HTR-8/SVneo (cell line): ENCODE results near the gene DMXL1.
"Not testable (repeated sequence)": the region's sequence is repeated elsewhere in the genome, so short reads cannot be mapped to it uniquely, and the experiment has no call there.

Experiments
- DNase-seq: peaks from one replicate; pipeline ENCODE4 v3.0.0; 2011; ENCODE audit warnings: low spot score, mixed read lengths; ENCODE audit not compliant: insufficient read length
- FAIRE-seq: peaks from 2 replicates; lab custom pipeline; 2011; peaks lifted over from hg19 to GRCh38; lab: Jason Lieb, UNC

Gene DMXL1

DNA sequence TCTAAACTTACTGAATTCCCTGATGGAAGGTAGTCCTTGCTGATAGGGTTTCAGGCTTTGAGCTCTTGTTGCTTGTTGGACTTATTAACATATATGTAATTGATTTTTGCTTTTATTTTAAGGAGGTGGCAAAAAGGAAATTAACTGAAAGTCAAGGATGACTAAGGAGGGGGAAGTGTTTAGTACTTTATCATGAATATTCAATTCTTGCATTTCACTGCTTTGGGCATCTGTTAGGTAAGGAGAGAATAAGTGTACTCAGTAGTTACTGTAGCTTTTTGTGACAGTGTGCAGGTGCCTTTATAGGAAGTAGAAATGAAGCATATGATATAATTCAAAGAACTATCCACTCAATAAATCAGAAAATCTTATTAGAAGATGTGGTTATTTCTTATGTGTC is 47.1 kb downstream of the DMXL1 start:
- no peak for FAIRE-seq

DNA sequence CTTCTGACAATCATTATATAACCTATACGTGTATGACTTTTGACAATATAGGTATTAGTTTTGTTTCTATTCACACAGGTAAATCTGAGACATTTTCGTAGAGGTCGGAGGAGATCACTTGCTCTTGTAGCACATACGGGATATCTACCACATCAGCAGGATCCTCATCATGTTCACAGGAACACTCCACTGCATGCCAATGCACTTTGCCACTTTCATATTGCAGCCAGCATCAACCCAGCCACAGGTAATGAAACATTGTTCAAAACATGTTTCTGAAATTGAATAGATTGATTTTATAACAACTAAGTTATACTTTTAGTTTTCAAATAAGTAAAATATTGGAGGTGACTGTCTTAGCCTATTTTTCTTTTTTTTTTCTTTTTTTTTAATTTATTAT is 50.0 kb downstream of the DMXL1 start:
- DNase-seq (no peak), FAIRE-seq (no peak)

More for the DNA sequence above, 47.1 kb downstream of the DMXL1 start:
- no peak for DNase-seq

DNA sequence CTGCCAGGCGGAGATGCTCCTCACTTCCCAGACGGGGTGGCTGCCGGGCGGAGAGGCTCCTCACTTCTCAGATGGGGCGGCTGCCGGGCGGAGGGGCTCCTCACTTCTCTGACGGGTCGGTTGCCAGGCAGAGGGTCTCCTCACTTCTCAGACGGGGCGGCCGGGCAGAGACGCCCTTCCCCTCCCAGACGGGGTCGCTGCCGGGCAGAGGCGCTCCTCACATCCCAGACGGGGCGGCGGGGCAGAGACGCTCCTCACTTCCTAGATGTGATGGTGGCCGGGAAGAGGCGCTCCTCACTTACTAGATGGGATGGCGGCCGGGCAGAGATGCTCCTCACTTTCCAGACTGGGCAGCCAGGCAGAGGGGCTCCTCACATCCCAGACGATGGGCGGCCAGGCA is 51.6 kb downstream of the DMXL1 start:
- not testable (repeated sequence) for FAIRE-seq, DNase-seq

DNA sequence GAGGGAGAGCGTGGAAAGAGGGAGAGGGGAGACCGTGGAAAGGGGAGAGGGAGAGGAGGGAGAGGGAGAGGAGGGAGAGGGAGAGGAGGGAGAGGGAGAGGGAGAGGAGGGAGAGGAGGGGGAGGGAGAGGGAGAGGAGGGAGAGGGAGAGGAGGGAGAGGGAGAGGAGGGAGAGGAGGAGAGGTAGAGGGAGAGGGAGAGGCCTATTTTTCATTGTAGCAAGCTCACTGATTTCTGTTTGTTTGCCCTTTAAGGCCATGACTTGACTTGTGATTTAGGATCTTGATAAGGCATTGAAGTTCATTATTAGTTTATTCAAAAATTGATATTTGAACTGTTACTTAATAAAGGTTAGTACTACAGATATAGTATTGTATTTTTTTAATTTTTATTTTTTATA is 52.4 kb downstream of the DMXL1 start:
- FAIRE-seq, result no peak
- no peak for DNase-seq

DNA sequence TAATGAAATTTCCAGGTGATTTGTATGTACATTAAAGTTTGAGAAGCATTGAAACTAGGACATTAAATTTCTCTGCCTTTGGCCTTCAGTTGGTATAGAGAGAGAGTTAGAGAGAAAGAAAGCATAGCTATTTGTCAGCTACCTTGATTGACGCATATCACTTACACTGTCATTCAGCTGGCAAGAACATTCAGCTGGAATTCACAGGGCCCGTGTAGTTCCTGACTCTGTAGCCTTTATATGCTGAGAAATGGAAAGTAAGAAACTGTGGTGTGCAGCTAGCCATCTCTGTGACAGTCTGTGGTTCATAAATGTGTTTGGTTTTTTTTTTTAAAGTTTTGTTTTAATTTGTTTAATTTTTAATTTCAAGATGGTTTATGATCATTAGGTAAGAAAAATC is 58.9 kb downstream of the DMXL1 start:
- DNase-seq (no peak), FAIRE-seq (no peak)

DNA sequence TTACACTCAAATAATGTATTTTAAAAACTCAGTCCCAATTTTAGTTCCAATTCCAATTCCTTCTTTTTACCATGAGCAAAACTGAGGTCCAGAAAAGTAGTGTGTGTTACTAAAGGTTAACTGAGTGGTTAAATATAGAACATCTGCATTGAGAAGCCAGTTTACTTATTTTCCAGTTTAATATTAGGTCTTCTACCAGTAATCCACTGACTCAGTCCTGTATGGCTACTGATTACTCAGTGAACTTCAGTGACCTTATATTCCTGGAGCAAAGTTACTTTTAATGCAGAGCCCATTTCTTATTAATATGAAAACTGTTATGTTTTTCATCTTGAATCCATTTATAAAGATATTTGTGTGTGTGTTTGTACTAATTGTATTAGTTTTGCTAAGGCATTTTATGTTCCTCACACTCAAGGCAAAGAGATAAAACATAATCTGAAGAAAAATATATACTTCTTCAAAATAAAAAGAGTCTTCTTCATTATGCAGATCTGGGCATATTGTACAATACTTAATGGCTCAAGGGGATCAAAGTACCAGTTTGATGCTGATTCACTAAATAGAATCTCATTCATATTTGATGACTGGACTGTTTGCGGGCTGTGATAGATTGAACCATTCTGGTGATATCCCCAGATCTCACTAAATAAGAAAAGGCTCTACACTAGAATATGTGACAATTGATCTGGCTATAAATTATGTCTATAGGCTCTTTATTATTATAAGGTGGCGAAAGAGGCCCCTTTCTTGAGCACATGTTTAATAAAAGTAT is 60.8 kb downstream of the DMXL1 start:
- DNase-seq, result no peak
- FAIRE-seq, result no peak

DNA sequence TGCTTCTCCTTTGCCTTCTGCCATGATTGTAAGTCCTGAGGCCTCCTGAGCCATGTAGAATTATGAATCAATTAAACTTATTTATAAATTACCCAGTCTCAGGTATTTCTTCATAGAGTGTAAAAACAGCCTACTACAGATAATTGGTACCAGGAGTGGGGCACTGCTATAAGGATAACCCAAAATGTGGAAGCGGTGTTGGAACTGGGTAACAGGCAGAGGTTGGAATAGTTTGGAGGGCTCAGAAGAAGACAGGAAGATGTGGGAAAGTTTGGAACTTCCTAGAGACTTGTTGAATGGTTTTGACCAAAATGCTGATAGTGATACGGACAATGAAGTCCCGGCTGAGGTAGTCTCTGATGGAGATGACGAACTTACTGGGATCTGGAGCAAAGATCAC is 64.9 kb downstream of the DMXL1 start:
- not testable (repeated sequence) for DNase-seq, FAIRE-seq

DNA sequence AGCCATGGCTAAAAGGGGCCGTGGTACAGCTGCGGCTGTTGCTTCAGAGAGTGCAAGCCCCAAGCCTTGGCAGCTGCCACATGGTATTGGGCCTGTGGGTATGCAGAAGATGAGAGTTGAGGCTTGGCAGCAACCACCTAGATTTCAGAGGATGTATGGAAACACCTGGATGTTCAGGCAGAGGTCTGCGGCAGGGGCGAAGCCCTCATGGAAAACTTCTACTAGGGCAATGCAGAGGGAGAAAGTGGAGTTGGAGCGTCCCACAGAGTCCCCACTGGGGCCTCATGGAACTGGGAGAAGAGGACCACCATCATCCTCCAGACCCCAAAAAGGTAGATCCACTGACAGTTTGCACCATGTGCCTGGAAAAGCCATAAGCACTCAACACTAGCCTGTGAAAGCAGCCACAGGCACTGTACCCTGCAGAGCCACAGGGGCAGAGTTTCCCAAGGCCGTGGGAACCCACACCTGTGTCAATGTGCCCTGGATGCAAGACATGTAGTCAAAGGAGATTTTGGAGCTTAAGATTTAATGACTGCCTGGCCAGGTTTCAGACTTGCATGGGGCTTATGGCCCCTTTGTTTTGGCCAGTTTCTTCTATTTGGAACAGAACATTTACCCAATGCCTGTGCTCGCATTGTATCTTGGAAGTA is 65.9 kb downstream of the DMXL1 start:
- FAIRE-seq (no peak), DNase-seq (no peak)

DNA sequence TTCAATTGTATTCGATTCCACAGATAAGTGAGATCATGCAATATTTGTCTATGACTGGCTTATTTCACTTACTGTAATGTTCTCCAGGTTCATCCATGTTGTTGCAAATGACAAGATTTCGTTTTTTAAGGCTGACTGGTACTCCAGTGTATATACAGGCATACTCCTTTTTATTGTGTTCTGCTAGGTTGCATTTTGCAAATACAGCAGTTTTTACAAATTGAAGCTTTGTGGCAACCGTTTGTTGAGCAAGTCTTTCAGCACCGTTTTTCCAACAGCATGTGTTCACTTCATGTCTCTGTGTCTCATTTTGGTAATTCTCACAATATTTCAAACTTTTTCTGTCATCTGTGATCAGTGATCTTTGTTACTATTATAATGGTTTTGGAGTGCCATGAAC is 82.7 kb downstream of the DMXL1 start:
- FAIRE-seq, result no peak
- no peak for DNase-seq

DNA sequence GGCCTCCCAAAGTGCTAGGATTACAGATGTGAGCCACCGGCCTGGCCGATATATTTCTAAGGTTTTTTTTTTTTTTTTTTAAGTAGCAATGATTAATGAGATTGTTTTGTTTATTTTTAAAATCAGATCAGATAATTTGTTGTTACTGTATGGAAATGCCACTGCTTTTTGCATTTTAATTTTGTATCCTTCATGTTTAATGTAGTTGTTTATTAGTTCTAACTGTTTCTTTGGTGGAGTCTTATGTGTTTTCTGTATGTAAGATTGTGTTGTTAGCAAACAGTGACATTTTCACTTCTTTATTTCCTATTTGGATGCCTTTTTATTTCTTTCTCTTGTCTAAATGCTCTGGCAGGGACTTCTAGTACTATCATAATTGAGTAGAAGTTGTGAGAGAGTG is 87.3 kb downstream of the DMXL1 start:
- FAIRE-seq (no peak), DNase-seq (no peak)

DNA sequence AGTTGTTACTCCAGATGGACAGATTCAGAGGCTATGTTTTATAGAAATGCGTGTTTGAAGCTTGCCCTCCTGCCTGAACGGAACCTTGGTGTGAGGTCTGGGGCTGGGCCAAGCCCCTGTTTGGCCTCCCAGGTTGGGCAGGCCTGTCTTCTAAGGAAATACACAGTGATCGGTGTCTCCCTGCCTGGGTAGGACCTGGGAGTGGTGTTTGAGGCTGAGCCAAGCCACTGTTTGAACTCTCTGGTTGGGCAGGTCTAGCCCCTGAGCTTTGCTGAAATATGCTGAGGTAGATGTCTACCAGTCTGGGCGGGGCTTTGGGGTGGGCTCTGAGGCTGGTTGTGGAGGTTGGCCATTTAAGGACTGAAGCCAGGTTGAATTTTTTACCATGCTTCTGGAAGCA is 90.5 kb downstream of the DMXL1 start:
- no peak for FAIRE-seq
- DNase-seq, result no peak

DNA sequence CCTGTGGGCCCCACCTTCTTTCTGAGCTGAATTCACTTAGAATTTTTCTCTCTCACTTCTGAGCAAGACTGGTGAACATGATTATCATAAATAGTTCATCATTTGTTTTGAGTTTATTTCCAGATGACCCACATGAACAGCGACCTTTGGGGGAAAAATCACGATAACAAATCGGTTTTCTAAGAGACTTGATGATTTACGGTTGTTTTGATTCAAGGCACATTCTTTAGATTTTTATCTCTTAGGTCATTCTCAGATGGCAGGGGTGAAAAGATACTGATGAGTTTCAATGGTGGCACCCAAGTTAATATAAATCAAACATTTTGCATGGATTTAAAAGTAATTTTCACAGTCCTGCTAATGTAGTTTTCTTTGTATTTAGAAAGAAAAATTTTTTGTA is 95.1 kb downstream of the DMXL1 start:
- FAIRE-seq (no peak), DNase-seq (peak; percentile 10)

DNA sequence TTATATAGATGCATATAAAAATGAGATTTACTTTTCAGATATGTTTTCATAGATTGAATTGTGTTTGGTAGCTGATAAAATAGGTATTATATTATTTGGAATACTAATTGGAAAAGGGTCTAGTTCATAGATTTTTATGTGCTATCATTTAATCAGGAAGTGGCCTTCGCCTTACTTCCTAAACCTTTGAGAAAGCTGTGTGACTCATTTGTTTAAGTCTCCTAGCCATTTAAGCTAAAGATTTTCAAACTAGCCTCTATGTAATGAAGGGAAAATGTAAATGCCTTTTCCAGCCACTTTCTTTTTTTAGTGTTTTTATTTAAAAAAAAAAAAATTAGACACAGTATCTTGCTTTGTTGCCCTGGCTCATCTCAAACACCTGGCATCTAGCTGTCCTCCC is 97.5 kb downstream of the DMXL1 start:
- FAIRE-seq (no peak), DNase-seq (no peak)

DNA sequence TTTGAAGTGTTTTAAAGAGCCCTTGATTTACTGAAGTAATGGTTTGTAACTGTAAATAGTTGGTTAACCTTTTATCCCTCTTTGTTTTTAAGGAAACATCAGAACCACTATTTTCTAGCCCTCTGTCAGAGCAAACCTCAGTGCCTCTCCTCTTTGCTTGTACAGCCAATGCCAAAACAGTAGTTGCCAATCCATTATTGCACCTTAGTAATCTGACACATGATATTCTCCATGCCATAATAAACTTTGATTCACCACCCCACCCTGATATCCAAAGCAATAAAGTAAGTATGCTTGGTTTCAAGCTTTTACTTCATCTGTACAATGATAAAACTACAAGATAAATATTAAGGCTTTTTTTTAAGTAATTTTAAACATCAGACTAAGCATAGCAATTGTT is 100.8 kb downstream of the DMXL1 start:
- DNase-seq (no peak), FAIRE-seq (no peak)

DNA sequence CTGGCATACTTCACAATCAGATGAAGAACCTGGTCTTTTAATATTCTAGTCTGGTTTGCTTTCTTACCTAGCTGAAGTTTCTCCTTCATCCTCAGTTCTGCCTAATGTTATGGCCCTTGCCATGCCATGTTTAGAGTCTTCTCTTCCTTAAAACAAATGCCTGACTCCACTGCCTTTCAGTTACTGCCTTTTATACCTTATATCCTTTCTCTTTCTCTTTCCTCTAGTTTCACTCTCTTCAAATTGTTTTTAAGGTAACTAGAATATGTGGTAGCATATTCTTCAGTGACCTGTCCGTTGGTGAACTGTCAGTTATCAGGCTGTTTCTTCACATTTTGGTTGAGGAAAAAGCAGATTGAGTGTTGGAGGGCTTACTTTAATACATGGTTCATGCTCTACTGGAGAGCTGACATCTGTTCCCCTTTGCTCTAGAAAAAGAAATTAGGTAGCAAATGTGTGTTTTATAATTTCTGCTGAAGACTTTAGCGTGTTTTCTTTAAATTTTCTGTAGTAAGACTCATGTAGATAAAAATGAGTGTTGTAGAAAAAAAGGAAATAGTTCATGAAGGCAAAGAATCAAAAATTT is 103.8 kb downstream of the DMXL1 start:
- no peak for DNase-seq
- no peak for FAIRE-seq

DNA sequence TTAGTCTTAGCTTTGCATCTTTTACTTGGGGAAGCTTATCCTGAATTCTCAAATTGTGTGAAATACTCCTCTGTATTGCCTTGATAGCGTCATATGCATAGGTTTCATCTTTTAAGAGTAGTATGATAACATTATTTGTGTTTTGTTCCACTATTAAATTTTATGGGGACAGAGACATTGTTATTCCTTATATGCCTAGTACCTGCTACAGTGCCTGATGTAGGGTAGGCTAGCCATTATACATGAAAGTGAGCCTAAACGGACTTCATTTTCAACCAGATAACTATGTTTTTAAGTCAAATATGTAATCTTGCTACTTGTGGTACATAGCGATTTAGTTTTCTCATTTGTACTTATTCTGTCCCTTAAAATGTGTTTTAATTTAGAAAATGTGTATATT is 105.9 kb downstream of the DMXL1 start:
- no peak for DNase-seq
- no peak for FAIRE-seq

DNA sequence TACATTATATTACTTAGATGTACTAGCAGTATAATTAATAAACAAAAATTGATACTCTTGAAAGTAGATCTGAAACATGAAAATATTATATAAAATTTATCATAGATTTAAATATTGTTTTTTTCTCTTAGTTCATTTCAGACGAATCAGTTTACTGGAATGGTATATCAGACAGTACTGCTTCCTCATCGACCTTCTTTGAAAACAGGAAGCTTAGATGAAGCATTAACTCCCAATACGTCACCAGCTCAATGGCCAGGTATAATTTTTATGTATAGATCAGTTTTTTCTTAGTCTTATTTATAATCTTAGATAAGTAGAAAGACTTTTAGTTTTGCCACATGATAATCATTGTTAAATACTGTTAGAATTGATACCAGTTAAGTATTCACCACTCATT is 106.3 kb downstream of the DMXL1 start:
- DNase-seq (no peak), FAIRE-seq (no peak)

DNA sequence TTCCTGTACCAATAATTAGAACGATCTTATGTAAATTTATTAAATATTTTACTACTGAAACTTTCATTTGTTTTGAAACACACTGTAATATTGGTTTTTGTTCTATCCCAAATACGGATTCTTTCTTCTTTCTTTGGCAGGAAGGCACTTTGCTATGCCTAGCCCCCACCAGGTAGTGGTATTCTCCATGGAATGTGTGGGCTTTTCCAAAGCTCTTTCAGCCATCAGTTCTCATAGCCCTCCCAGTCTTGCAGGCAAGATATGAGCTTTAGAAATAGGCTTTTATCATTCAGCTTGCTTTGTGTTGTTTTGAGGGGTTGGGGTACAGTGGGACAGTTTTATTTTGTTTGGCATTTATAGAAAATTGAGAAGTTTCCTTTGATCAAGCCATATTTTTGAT is 107.5 kb downstream of the DMXL1 start:
- DNase-seq (no peak), FAIRE-seq (no peak)

DNA sequence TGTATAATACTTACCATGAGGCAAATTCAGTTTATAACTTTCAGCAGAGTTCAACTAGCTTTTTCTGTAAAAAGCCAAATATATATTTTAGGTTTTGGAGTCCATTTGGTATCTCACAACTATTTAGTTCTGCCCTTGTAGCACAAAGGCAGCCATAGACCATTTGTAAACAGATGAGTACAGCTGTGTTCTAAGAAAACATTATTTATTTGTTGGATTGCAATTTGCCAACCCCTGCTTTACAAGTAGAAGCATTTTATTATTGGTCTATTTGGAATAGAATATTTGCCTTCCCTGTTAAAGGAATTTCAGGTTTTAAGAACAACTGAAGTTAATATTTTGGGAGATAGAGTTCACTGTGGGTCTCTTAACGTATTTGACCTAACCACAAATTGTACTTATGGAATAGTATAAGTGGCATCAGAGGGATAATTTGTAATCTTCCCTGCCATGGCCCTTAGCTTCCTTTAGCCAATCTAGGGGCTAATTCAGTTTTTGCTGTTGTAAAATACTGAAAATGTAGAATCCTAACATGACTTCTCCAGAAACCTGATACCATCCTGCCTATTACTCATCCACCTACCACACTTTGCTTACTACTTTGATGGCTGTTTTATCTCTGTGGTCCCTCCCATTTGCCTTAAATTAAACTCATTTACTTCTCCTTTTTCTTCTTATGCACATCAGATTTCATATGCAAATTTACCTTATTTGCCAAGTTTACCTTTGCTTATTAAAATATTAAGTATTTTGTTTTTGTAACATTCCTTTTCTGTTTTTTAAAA is 109.2 kb downstream of the DMXL1 start:
- DNase-seq (peak; percentile 6), FAIRE-seq (no peak)

DNA sequence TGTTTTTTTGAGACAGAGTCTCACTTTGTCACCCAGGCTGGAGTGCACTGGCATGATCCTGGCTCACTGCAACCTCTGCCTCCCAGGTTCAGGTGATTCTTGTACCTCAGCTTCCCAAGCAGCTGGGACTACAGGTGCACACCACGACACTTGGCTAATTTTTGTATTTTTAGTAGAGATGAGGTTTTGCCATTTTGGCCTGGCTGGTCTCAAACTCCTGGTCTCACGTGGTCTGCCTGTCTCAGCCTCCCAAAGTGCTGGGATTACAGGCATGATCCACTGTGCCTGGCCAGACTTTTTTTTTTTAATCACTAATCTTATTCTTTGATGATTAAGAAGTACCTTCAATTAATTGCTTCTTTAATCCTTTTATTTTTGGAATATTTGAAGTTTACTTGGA is 114.6 kb downstream of the DMXL1 start:
- not testable (repeated sequence) for DNase-seq, FAIRE-seq
